Measurements from ENCODE around the gene ITGB7. TPM values are rescaled to one million over a fixed set of nuclear protein-coding genes. Genes with fewer than 3 reads are reported as not detected.
A peak's percentile ranks its signal among the peaks of the same experiment; 100 is the strongest.

ITGB7 gene
- total and polyA plus RNA-seq, 2 of the 4 experiments (the other 2 are of a cell fraction): 0.18 to 0.44 TPM

DNA sequence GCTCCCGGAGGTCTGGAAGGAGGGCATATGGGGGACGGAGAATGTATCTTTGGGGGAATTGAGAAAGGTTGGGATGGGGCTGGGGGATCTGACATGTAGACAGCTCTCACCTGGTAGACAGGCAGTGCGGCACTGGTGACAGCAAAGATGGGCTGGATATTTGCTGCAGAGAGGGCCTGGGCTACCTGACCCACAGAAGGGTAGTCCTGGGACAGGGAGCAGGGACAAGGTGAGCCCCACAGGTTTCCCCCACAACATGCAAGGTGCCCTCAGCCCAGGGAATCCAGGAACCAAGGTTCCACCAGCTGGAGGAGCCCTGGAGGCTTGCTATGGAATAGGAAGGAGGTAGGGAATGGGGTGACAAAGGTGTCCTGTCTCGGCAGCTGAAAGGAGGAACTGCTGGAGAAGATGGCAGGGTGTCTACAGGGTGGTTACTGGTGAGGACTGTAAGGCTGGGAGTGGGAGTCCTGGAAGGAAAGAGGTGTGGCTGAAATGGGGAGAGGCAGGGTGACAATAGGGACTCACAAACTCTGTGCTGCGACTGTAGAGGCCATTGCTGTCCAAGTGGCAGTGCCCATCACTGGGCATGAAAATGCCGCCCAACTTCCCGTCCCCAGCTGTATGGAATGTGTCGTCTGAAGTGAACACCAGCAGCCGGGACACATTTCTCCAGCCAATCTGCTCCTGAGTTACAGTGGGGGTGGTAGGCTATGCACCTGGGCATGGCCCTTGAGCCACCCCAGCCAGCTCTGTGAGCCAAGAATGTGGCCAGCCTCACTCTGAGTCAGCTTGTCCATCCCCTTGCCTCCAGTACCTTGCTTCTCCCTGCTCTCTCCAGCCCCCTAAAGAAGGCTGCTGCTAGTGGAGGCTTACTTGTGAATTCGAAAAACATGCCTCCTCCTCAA, 11.3 kb downstream of the ITGB7 start:
- Histone ChIP-seq H3K9ac (ENCODE audit: low read depth, low read length) (no peak overlapping the region), H4K5ac (ENCODE audit: low read depth, low read length) (no peak overlapping the region), H2AK9ac (replicated peaks; ENCODE audit: low read depth, low read length, poor library complexity) (no peak overlapping the region), H3K27ac (ENCODE audit: insufficient read depth, low read length) (no peak overlapping the region), H3K4me1 (ENCODE audit: control insufficient read depth, insufficient read depth, low read length) (no peaks in the 10 kb centered on the region), H3K4ac (ENCODE audit: low read depth, low read length) (no peak overlapping the region), H2AFZ (replicated peaks; ENCODE audit: low read length, poor library complexity) (peak overlapping the region; percentile 53), H3K14ac (replicated peaks; ENCODE audit: low read depth, low read length) (no peak overlapping the region), H3K79me1 (ENCODE audit: low read depth in 1 of 2, low read length in 2 of 2) (no peaks in the 10 kb centered on the region), H2BK15ac (ENCODE audit: low read depth, low read length) (no peak overlapping the region), H2BK5ac (ENCODE audit: low read depth, low read length, poor library complexity, severe bottlenecking) (no peak overlapping the region), H3K23ac (ENCODE audit: low read depth, low read length) (peak overlapping the region; percentile 10; the same call in 1 of the 2 replicates), H2BK20ac (ENCODE audit: low read depth, low read length) (no peak overlapping the region), H4K20me1 (ENCODE audit: insufficient read depth, low read length) (no peaks in the 10 kb centered on the region), H3K9me3 (ENCODE audit: control insufficient read depth, insufficient read depth, low read length) (no peaks in the 10 kb centered on the region), H4K91ac (ENCODE audit: insufficient read depth, low read depth, low read length) (no peak overlapping the region), H2BK120ac (ENCODE audit: low read depth, low read length) (no peak overlapping the region), H3K56ac (ENCODE audit: extremely low read depth, insufficient read depth, low read length) (no peak overlapping the region), H3K9me1 (ENCODE audit: insufficient read depth, low read length) (peaks cover 13% of the 10 kb centered on the region), H3K18ac (ENCODE audit: low read depth, low read length) (no peak overlapping the region), H4K8ac (ENCODE audit: low read depth in 2 of 2, low read length in 2 of 2) (no peak overlapping the region), H3K36me3 (ENCODE audit: control insufficient read depth, insufficient read depth, low read length) (peaks cover 8% of the 10 kb centered on the region; the same call in 1 of the 2 replicates), H3K4me3 (ENCODE audit: insufficient read depth, low read depth, low read length) (no peak overlapping the region), H3K27me3 (ENCODE audit: control insufficient read depth, insufficient read depth, low read length) (peaks cover 2% of the 10 kb centered on the region; the same call in 1 of the 2 replicates), H3K4me2 (ENCODE audit: low read depth, low read length) (no peak overlapping the region), H2AK5ac (ENCODE audit: low read depth, low read length) (no peak overlapping the region)
- 84% methylated on average over 5 of the region's 10 CpGs; no CpG with 5 or more reads in 1 of the 2 experiments for WGBS, 2 experiments (ENCODE audit: extremely low coverage in 2 of 2, insufficient read length in 1 of 2)
- in situ Hi-C loops (cut with MboI; ENCODE audit: low sequenced_read_pairs): no loop called here
- TF ChIP-seq CHD1 (IDR thresholded peaks at IDR 0.05; ENCODE audit: low read depth, low read length) (no peak), NFE2L2 (IDR thresholded peaks at IDR 0.05; ENCODE audit: low read depth, low read length) (no peak), MAFK (IDR thresholded peaks at IDR 0.05; ENCODE audit: low read depth, low read length) (no peak), SMC3 (IDR thresholded peaks at IDR 0.05; ENCODE audit: low read depth, low read length) (no peak), MAZ (IDR thresholded peaks at IDR 0.05; ENCODE audit: borderline replicate concordance, low read depth, low read length) (no peak), MXI1 (IDR thresholded peaks at IDR 0.05; ENCODE audit: borderline replicate concordance, low read depth, low read length) (no peak), CEBPB (IDR thresholded peaks at IDR 0.05; ENCODE audit: low read depth, low read length) (no peak), RCOR1 (IDR thresholded peaks at IDR 0.05; ENCODE audit: insufficient replicate concordance, low read length) (no peak), FOS (IDR thresholded peaks at IDR 0.05; ENCODE audit: low read depth, low read length) (no peak), RFX5 (IDR thresholded peaks at IDR 0.05; ENCODE audit: low read depth, low read length) (no peak), BHLHE40 (IDR thresholded peaks at IDR 0.05; ENCODE audit: low read depth, low read length) (no peak), RAD21 (IDR thresholded peaks at IDR 0.05; ENCODE audit: low read length) (no peak)
- TF ChIP-seq, protein P1, sequence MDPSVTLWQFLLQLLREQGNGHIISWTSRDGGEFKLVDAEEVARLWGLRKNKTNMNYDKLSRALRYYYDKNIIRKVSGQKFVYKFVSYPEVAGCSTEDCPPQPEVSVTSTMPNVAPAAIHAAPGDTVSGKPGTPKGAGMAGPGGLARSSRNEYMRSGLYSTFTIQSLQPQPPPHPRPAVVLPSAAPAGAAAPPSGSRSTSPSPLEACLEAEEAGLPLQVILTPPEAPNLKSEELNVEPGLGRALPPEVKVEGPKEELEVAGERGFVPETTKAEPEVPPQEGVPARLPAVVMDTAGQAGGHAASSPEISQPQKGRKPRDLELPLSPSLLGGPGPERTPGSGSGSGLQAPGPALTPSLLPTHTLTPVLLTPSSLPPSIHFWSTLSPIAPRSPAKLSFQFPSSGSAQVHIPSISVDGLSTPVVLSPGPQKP (IDR thresholded peaks at IDR 0.05; ENCODE audit: borderline replicate concordance, low read depth, low read length): no peak
- TF ChIP-seq, protein P2, sequence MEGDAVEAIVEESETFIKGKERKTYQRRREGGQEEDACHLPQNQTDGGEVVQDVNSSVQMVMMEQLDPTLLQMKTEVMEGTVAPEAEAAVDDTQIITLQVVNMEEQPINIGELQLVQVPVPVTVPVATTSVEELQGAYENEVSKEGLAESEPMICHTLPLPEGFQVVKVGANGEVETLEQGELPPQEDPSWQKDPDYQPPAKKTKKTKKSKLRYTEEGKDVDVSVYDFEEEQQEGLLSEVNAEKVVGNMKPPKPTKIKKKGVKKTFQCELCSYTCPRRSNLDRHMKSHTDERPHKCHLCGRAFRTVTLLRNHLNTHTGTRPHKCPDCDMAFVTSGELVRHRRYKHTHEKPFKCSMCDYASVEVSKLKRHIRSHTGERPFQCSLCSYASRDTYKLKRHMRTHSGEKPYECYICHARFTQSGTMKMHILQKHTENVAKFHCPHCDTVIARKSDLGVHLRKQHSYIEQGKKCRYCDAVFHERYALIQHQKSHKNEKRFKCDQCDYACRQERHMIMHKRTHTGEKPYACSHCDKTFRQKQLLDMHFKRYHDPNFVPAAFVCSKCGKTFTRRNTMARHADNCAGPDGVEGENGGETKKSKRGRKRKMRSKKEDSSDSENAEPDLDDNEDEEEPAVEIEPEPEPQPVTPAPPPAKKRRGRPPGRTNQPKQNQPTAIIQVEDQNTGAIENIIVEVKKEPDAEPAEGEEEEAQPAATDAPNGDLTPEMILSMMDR (conservative IDR thresholded peaks at IDR 0.05; ENCODE audit: low read depth, low read length): no peak
- dilution Hi-C loops (cut with HindIII; ENCODE audit: low sequenced_read_pairs, unreplicated experiment): no loop called here
- POLR2A ChIA-PET (ENCODE audit: unreplicated experiment): no interaction called here
- no peak for ATAC-seq (ENCODE audit: low read depth)
- CTCF ChIA-PET: interaction anchor here (0.6 to 1.3 kb wide), 3 partner anchors 36 to 139 kb away, joined by 3 to 6 read pairs (median 4); no protein-coding TSS in a partner anchor
- no peak for DNase-seq
- intact Hi-C loops (cut with micrococcal nuclease): no loop called here
- BruUV-seq (replicated peaks): no TSS peak
